HG03135 (cell line): ENCODE results near the gene TAX1BP3.

Experiments used
- ATAC-seq: cut with Tn5 transposase; IDR thresholded peaks from one replicate; pipeline ENCODE4 v1.9.1; 2021; ENCODE audit warnings: mild to moderate bottlenecking, moderate library complexity; ENCODE audit not compliant: unreplicated experiment

TAX1BP3 gene

DNA sequence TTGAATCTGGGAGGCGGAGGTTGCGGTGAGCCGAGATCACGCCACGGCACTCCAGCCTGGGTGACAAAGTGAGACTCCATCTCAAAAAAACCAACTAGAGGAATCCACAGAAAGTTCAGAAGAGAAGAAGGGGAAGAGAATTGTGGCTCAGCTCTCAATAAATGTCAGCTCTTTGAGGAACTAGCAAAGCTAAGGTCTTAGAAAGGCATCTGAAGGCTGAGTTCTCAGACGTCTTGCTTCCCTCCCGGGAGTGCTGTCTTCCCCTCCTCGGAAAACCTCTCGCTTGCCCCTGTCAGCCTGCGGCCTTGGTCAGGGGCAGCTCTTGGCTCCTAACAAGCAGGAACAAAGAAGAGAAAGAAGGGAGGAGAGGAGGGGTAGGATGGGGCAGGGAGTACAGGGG, 37.6 kb downstream of the TAX1BP3 start:
- no peak for ATAC-seq

DNA sequence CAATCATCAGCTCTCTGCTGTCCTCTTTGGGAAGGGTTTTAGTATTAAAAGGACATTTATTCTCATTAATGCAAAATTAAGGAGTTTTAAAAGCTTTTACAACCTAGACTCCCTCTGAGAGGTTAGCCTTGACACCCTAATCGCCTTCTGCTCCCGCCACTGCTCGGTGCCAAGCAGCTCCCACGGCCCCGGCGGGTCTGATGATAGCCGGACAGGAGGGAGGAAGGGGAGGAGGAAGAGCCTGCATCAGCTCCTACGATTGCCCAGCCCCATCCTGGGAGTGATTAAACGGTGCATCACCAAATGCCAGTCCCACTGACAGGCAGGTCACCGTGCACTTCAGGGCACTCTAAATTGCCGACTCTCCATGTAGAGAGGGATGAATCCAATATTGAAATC, 40.6 kb downstream of the TAX1BP3 start:
- no peak for ATAC-seq

DNA sequence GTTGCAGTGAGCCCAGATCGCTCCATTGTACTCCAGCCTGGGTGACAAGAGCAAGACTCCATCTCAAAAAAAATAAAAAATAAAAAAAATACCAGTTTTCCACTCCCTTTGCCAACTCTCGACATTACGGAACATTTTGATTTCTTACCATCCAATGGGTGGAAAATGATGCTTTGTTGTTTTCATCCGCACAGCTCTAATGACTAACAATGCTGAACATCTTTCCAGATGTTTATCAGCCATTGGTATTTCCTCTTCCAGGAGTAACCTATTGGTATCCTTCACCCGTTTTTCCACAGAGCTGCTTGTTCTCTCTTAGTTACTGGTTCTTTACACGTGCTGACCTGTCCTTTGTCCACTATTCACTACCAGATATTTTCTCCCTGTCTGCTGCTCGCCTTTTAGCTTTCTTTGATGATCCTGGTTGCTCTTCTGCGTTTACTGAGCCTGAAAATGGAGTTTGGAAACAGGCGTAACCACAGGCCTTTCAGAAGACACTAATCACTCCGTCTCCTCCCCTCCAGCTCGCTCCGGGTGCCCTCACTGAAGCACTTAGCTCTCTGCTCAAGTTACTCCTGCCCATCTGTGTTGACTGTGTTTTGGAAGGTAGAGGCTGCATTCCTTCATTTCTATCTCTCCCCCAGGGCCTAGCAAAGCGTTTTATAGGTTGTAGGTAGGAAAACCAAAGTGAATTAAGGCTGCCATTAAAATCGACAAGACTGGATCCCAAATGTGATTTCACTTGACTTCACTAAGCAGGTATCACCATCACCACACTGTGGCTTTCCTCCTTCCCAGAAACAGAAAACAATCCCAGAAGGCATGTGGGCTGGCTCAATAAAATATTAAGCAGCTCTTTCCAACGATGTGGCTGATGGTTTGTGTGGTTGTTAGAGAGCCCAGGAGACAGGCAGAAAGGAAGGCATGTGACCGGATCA, 41.3 kb downstream of the TAX1BP3 start:
- ATAC-seq = no peak

DNA sequence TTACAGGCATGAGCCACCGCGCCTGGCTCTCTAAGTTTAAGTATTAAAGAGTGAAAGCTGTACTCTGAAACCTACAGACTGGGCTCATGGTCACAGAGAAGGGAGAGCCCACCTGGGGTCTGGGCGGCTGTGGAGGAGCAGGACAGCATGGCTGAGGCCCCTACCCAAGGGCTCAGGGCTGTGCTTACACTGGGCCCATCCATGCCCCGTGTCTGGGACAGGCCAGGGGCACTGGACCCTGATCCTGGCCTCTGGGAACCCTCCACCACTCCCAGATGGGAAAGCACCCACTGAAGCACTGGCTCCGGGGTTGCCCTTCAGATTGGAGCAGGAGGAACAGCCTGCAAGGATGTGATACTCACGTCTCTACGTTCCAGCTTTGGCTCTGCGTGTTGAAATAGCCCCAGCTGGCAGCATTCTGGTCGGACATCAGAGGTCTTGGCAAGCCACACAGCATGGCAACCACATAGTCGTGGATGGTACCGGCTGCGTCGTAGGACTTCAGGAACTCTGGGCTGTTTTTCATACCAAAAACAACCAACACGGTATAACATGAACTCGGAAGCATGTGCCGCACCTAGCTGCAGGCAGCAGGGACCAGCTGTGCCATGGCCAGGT, 45.3 kb downstream of the TAX1BP3 start:
- no peak for ATAC-seq

DNA sequence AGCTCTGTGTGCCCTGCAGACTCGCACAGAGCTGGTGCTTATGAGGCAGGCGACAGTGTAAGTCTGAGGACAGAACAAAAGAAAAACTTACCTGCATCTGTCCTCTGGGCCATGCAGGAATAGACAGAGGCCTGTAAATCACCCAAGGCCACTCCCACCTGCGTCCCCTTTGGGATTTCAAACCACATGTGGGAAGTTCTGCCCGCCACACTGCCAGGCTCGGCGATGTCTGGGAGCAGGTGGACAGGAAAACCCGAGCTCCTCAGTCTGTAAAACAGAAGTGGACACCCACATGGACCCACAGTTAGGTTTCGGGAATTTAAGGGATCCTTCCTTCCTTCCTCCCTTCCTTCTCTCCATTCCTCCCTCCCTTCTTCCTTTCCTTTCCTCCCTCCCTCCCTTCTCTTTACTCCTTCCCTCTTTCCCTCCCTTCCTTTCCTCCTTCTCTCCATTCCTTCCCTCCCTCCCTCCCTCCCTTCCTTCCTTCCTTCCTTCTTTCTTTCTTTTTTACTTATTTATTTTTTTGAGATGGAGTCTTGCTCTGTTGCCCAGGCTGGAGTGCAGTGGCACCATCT, 47.1 kb downstream of the TAX1BP3 start:
- ATAC-seq = no peak

DNA sequence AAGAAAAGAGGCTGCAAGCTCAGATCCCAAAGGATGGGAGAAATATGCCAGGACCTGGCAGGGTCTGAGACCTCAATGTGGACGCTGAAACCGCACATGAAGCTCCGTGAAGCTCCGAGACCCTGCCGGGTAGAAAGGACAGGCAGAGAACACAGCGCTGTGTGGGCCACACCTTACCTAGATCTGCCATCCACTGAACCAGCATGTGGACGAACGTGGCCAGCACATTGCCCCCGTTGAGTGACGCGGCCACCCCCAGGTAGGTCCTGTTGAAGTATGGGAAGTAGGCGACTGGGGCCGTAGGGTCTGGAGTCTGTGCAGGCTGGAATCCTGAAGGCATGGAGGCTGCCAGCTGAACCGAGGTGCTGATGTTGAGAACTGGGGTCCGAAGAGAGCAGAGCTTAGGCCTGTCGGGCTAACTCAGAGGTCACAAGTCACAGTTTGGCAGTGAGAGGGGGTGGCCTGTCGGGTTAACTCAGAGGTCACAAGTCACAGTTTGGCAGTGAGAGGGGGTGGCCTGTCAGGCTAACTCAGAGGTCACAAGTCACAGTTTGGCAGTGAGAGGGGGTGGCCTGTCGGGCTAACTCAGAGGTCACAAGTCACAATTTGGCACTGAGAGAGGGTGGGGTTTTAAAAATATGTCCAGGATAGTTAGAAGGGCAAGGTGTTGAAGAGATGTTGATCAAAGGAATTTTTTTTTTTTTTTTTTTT, 53.1 kb downstream of the TAX1BP3 start:
- ATAC-seq = no peak

DNA sequence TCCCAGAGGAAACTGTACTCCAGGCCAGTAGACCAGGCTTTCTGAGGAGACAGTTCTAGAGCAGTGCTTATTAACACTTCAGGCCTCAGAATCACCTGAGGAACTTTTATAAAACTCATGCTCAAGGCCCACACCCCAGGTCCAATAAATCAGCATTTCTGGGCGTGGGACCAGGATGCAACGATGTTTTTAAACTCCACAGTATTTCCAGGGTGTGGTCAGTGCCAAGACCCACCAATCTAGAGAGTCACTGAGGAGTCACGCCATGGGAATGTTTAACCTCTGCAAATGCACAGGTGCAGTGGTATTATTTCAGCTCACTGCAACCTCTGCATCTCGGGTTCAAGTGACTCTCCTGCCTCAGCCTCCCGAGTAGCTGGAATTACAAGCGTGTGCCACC, 55.3 kb downstream of the TAX1BP3 start:
- ATAC-seq = no peak
